Activated T-cell treated with anti-CD3 and anti-CD28 coated beads, Interleukin-2, amount 50 U/mL, for 72 hours (primary cell): ENCODE data around the gene LGALS3. TPM values are rescaled to one million over a fixed set of nuclear protein-coding genes. Genes with fewer than 3 reads are reported as not detected.
A peak's percentile ranks its signal among the peaks of the same experiment; 100 is the strongest.

Experiments
- ATAC-seq, 2 donors: fragments of 150-1000 bp; cut with Tn5 transposase; replicated peaks in 1 of 2; 2 replicates each; pipeline ENCODE4 v1.10.0; 2021; ENCODE audit warnings: moderate library complexity in 2 of 2, mild to moderate bottlenecking in 1 of 2
- DNase-seq, 2 donors: peaks; one replicate each; pipeline ENCODE4 v3.0.0; 2021 to 2022; ENCODE audit warnings: mixed read lengths in 1 of 2
- H3K27ac Mint-ChIP-seq: one replicate; pipeline ENCODE4 v1.8.0; 2022; ENCODE audit warnings: mild to moderate bottlenecking, moderate library complexity, mixed read lengths
- H3K27me3 Mint-ChIP-seq: one replicate; pipeline ENCODE4 v1.8.0; 2022; ENCODE audit warnings: low read depth, mixed read lengths
- H3K36me3 Mint-ChIP-seq, 2 donors: one replicate each; pipeline ENCODE4 v1.8.0; 2022; ENCODE audit warnings: mixed read lengths in 2 of 2, mild to moderate bottlenecking in 1 of 2; ENCODE audit not compliant: insufficient read depth in 2 of 2
- H3K4me1 Mint-ChIP-seq: one replicate; pipeline ENCODE4 v1.8.0; 2022; ENCODE audit warnings: low read depth, mixed read lengths
- H3K4me3 Mint-ChIP-seq, 2 donors: one replicate each; pipeline ENCODE4 v1.8.0; 2022; ENCODE audit warnings: mild to moderate bottlenecking in 2 of 2, mixed read lengths in 2 of 2, moderate library complexity in 2 of 2
- H3K9me3 Mint-ChIP-seq, 2 donors: one replicate each; pipeline ENCODE4 v1.8.0; 2022; ENCODE audit warnings: mixed read lengths in 2 of 2
- total RNA-seq, 2 donors: library from RNA; stranded (reverse); gene quantifications; one replicate each; pipeline ENCODE4 v1.2.3, GENCODE V29; 2022

The LGALS3 gene
- total RNA-seq, 2 donors from 2014 or later: 13.9 to 22.3 TPM

GRCh38 chr14:55120571-55121495 lies 8.2 kb upstream of the LGALS3 start:
- ATAC-seq (no peak), DNase-seq (no peak)
- H3K9me3 Mint-ChIP-seq: no peaks in the 10 kb centered on the region
- H3K4me1 Mint-ChIP-seq: peaks cover 9% of the 10 kb centered on the region
- no peaks in the 10 kb centered on the region for H3K36me3 Mint-ChIP-seq
- no peak overlapping the region for H3K27ac Mint-ChIP-seq
- H3K4me3 Mint-ChIP-seq: no peak overlapping the region
- peaks cover 9% of the 10 kb centered on the region for H3K27me3 Mint-ChIP-seq

- Mint-ChIP-seq H3K4me3 (no peak overlapping the region), H3K27me3 (peaks cover 17% of the 10 kb centered on the region), H3K9me3 (no peaks in the 10 kb centered on the region), H3K4me1 (peaks cover 15% of the 10 kb centered on the region), H3K27ac (no peak overlapping the region), H3K36me3 (no peaks in the 10 kb centered on the region)
- ATAC-seq (no peak), DNase-seq (no peak)
These were observed 7.2 kb upstream of the LGALS3 start for GRCh38 chr14:55121628-55122439.

DNA sequence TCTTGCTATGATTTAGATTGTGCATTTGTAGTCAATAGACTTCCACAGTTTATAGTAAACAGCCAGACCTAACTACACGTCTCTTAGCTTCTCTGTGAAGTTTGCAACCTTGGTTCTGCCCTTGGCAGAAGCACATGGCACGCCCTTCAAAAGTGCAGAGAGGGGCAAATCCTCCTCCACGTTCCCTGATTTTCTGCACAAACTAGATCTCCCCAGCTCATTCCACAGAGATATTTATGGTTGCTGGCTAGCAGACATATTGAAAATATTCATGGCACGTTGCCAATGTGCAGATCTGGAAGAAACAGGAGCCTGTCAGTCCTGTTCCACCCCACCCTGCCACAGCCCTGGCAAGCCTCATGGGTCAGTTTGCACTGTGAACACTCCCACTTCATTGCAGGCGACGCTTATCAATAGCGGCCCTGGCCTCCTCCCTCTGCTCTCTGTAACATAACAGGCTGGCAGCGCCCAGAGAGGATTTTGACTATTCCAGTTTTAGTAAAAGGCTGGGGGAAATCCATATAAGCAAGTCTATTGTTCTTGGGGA lies 6.5 kb upstream of the LGALS3 start:
- Mint-ChIP-seq H3K9me3 (no peaks in the 10 kb centered on the region), H3K4me3 (no peak overlapping the region), H3K27me3 (peaks cover 21% of the 10 kb centered on the region), H3K36me3 (no peaks in the 10 kb centered on the region), H3K27ac (no peak overlapping the region), H3K4me1 (peaks cover 15% of the 10 kb centered on the region)
- DNase-seq (no peak), ATAC-seq (no peak)

DNA sequence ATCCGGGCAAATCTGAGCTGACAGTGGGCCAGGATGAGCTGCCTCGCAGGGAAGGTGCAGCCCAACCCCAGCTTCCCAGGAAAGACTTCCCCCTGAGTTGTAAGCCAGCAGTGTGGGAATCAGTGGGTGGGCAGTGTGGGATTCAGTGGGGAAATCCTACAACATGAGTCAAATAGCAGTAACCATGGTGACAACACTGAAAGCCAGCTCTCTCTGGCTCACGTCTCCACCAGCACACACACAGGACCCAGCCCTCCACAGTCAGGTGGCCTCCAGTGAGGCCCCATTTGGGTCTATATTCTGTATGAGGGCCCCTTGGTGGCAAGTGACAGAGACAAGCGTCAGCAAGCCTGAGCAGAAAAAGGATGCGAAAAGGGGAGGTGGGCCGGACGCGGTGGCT lies 6.0 kb upstream of the LGALS3 start:
- Mint-ChIP-seq H3K9me3 (no peaks in the 10 kb centered on the region), H3K27ac (no peak overlapping the region), H3K27me3 (peaks cover 26% of the 10 kb centered on the region), H3K4me1 (peaks cover 15% of the 10 kb centered on the region), H3K36me3 (no peaks in the 10 kb centered on the region), H3K4me3 (no peak overlapping the region)
- ATAC-seq (no peak), DNase-seq (no peak)

GRCh38 chr14:55123852-55124639 lies 5.0 kb upstream of the LGALS3 start:
- no peak overlapping the region for H3K4me3 Mint-ChIP-seq
- ATAC-seq (no peak), DNase-seq (no peak)
- H3K9me3 Mint-ChIP-seq: no peaks in the 10 kb centered on the region
- H3K27ac Mint-ChIP-seq: no peak overlapping the region
- no peaks in the 10 kb centered on the region for H3K36me3 Mint-ChIP-seq
- H3K27me3 Mint-ChIP-seq: peaks cover 29% of the 10 kb centered on the region
- peaks cover 15% of the 10 kb centered on the region for H3K4me1 Mint-ChIP-seq

DNA sequence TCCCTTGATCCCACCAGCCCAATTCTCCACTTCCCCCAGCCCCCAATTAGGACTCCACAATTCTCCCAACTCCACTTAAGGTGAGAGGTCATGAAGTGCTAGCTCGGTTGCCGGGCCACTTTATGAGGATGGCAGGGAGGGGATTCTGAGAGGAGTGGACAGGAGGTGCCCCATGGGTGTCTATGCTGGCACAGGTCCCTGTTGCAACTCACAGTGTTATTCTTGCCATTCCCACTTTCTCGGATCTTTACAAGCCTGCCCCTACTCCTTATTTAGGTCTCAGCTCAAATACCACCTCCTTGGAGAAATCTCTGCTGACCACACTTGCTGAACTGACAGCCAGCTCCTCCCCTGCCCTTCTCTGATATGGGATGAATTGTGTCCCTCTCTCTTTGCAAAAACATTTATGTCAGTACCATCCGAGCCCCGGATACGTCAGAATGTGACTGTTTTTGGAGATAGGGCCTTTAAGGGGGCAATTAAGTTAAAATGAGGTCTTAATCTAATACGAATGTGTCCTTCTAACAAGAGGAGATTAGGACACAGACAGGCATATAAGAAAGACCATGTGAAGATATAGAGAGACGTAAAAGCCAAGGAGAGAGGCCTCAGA lies 4.2 kb upstream of the LGALS3 start:
- H3K36me3 Mint-ChIP-seq: no peaks in the 10 kb centered on the region
- H3K4me1 Mint-ChIP-seq: peaks cover 19% of the 10 kb centered on the region
- ATAC-seq (no peak), DNase-seq (no peak)
- no peaks in the 10 kb centered on the region for H3K9me3 Mint-ChIP-seq
- peaks cover 32% of the 10 kb centered on the region for H3K27me3 Mint-ChIP-seq
- no peak overlapping the region for H3K4me3 Mint-ChIP-seq
- no peak overlapping the region for H3K27ac Mint-ChIP-seq

GRCh38 chr14:55125403-55125802 lies 3.6 kb upstream of the LGALS3 start:
- Mint-ChIP-seq H3K27me3 (peaks cover 37% of the 10 kb centered on the region), H3K36me3 (no peaks in the 10 kb centered on the region), H3K4me3 (no peak overlapping the region), H3K9me3 (no peaks in the 10 kb centered on the region), H3K27ac (no peak overlapping the region), H3K4me1 (peaks cover 22% of the 10 kb centered on the region)
- DNase-seq (no peak), ATAC-seq (no peak)

DNA sequence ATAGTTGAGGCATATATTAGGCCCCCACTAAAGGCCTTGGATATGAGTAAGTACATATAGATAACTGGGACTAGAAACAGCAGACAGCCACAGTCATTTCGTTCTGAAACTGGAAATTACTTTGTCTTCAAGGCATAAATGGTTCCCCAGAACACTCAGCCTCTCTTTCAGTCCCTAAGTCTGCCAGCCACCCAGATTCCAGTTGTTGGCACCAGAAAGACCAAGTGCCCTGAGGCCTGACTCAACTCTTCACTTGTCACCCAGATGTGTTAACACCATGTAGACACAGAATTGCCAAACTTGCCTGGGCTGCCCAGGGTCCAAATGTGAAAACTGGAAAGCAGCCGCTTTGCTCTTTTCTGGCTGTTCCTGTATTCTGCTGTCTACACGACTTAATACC lies 3.0 kb upstream of the LGALS3 start:
- Mint-ChIP-seq H3K4me3 (no peak overlapping the region), H3K36me3 (no peaks in the 10 kb centered on the region), H3K9me3 (no peaks in the 10 kb centered on the region), H3K4me1 (peaks cover 22% of the 10 kb centered on the region), H3K27me3 (peaks cover 43% of the 10 kb centered on the region), H3K27ac (no peak overlapping the region)
- DNase-seq: no peak
- ATAC-seq: peak in 1 of 2 donors; percentile 13

- ATAC-seq: no peak
- H3K9me3 Mint-ChIP-seq: no peaks in the 10 kb centered on the region
These were observed 2.1 kb upstream of the LGALS3 start for GRCh38 chr14:55126932-55127459.

GRCh38 chr14:55127460-55127951 lies 1.5 kb upstream of the LGALS3 start:
- Mint-ChIP-seq H3K4me3 (no peak overlapping the region), H3K27me3 (peaks cover 47% of the 10 kb centered on the region), H3K4me1 (peaks cover 21% of the 10 kb centered on the region), H3K27ac (no peak overlapping the region), H3K9me3 (no peaks in the 10 kb centered on the region), H3K36me3 (no peaks in the 10 kb centered on the region)
- DNase-seq: no peak
- ATAC-seq: no peak

More at GRCh38 chr14:55126932-55127459, 2.1 kb upstream of the LGALS3 start:
- no peak for DNase-seq
- Mint-ChIP-seq H3K27me3 (peaks cover 51% of the 10 kb centered on the region), H3K4me3 (no peak overlapping the region), H3K4me1 (peaks cover 22% of the 10 kb centered on the region), H3K27ac (no peak overlapping the region), H3K36me3 (no peaks in the 10 kb centered on the region)

DNA sequence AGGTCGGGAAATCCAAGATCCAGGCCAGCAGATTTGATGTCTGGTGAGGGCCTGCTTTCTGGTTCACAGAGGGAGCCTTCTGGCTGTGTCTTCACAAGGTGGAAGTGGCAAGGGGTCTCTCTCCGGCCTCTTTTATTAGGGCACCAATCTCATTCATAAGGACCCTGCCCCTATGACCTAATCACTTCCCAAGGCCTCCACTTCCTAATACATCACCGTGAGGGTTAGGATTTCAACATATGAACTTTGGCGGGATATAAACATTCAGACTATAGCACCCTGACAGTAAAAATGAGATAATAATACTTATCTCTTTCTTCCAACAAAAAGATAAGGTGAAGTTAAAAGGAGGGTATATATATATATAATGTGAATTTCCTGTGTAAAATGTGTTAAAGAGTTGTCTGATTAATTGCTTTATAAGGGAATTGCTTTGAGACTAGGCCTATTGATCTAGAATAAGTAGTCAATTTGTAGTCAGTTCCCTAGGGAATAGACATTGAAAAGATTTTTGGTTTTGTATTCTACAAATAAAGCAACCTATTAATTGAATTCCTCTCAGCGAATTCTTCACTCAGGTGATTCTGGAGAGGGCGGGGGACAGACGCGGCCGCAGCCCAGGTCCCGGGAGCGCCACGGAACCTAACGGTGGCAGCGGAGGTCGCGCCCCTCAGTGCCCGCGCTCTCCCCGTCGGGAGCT lies 516 bp upstream of the LGALS3 start:
- Mint-ChIP-seq H3K9me3 (no peaks in the 10 kb centered on the region), H3K27ac (peak overlapping the region; percentile 83), H3K36me3 (no peaks in the 10 kb centered on the region), H3K4me1 (peaks cover 14% of the 10 kb centered on the region), H3K27me3 (peaks cover 42% of the 10 kb centered on the region), H3K4me3 (peak overlapping the region; percentile 80 to 87)
- no peak for DNase-seq
- ATAC-seq: no peak
